ENCODE measurements around the gene LEPROT. TPM values are rescaled to one million over a fixed set of nuclear protein-coding genes. Genes with fewer than 3 reads are reported as not detected.

LEPROT gene
- total and polyA plus RNA-seq, 10 of the 15 experiments (the other 5 are each of a cell fraction or from before 2014, with no cell fraction given), result 14.9 to 38.1 (median 17.4) TPM

DNA sequence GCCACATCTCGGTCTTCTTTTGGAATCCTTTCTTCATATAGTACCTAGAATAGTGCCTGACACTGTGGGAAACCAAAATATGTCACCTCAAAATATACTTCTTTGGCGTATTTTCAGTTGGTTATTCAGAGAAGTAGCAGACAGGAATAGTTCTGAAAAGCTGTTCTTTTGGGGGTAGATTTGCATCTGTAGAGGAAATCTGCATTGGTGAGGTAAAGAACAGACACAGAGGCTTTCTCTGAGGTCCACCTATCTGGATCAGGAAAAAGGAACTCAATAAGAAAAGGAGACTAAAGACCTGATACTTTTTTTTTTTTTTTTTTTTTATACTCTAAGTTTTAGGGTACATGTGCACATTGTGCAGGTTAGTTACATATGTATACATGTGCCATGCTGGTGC lies 23.2 kb downstream of the LEPROT start (continued):
- TF ChIP-seq NR2F1 (conservative IDR thresholded peaks at IDR 0.05), result no peak
- no peak for TF ChIP-seq MEF2A (IDR thresholded peaks at IDR 0.05; ENCODE audit: insufficient read depth, low read depth, low read length)
- TF ChIP-seq HDGF (IDR thresholded peaks at IDR 0.05), result no peak

DNA sequence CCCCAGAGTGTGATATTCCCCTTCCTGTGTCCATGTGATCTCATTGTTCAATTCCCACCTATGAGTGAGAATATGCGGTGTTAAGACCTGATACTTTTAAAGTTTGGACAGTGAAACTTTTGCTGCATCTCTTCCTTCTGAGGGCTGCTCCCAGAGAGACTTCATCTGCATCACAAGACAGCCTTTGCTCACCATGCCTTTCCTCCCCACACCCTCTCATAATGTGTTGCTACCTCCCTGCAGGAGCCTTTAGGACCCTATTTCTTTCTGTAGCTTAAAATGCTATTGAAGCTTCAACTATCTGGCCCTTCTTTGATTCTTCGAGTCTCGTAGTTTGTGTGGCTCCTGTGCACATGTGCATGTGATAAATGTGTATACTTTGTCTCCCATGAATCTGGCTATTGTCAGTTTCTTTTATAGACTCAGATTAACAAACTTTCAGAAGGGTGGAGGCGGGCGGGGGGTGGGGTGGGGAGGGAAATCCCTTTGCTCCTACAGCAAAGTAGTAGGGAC lies 23.7 kb downstream of the LEPROT start:
- FAIRE-seq, result no peak
- Histone ChIP-seq H3K9me3 (replicated peaks; ENCODE audit: control insufficient read depth, insufficient read depth, low read length) (no peaks in the 10 kb centered on the region), H3K27me3 (replicated peaks in 1 of 2; ENCODE audit: control insufficient read depth in 2 of 2, insufficient read depth in 2 of 2, low read length in 1 of 2) (no peaks in the 10 kb centered on the region), H3K36me3 (ENCODE audit: control insufficient read depth in 2 of 2, insufficient read depth in 2 of 2, low read length in 1 of 2) (no peaks in the 10 kb centered on the region), H3K4me3 (no peak overlapping the region), H3K27ac (ENCODE audit: control insufficient read depth, insufficient read depth) (no peak overlapping the region), H3K9ac (ENCODE audit: control insufficient read depth, insufficient read depth, low read length) (no peak overlapping the region), H3K4me1 (ENCODE audit: control insufficient read depth, insufficient read depth, low read length) (no peaks in the 10 kb centered on the region), H3K79me2 (ENCODE audit: control insufficient read depth, insufficient read depth, low read length) (no peaks in the 10 kb centered on the region), H2AFZ (ENCODE audit: control insufficient read depth, low read depth, low read length) (no peak overlapping the region), H3K4me2 (ENCODE audit: control insufficient read depth, insufficient read depth) (no peak overlapping the region), H4K20me1 (ENCODE audit: control insufficient read depth, insufficient read depth) (no peaks in the 10 kb centered on the region)
- BruUV-seq (replicated peaks), result no TSS peak
- ChIA-PET SMC1A (ENCODE audit: uncharacterized antibody, unreplicated experiment) (no interaction called here), RAD21 (ENCODE audit: unreplicated experiment) (no interaction called here), POLR2A (no interaction called here), CTCF (interaction anchor here (1.8 kb wide), 1 partner anchor 15 kb away, joined by 5 read pairs; no protein-coding TSS in a partner anchor)
- WGBS (ENCODE audit: insufficient coverage, insufficient replicate concordance, low lambda C conversion rate, missing lambda C conversion rate), result 83% methylated on average over 5 of the region's 5 CpGs
- intact Hi-C loops (cut with micrococcal nuclease; ENCODE audit: unreplicated experiment), result no loop called here
- TF ChIP-seq, protein P1, sequence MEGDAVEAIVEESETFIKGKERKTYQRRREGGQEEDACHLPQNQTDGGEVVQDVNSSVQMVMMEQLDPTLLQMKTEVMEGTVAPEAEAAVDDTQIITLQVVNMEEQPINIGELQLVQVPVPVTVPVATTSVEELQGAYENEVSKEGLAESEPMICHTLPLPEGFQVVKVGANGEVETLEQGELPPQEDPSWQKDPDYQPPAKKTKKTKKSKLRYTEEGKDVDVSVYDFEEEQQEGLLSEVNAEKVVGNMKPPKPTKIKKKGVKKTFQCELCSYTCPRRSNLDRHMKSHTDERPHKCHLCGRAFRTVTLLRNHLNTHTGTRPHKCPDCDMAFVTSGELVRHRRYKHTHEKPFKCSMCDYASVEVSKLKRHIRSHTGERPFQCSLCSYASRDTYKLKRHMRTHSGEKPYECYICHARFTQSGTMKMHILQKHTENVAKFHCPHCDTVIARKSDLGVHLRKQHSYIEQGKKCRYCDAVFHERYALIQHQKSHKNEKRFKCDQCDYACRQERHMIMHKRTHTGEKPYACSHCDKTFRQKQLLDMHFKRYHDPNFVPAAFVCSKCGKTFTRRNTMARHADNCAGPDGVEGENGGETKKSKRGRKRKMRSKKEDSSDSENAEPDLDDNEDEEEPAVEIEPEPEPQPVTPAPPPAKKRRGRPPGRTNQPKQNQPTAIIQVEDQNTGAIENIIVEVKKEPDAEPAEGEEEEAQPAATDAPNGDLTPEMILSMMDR (IDR thresholded peaks at IDR 0.05 in 2 of 3, conservative IDR thresholded peaks at IDR 0.05 in 1 of 3; ENCODE audit: control insufficient read depth in 2 of 3, extremely low read depth in 1 of 3, insufficient read depth in 1 of 3, low read depth in 3 of 3, low read length in 3 of 3), result no peak
- TF ChIP-seq CREB1 (IDR thresholded peaks at IDR 0.05; ENCODE audit: low read depth) (no peak), JUNB (IDR thresholded peaks at IDR 0.05) (no peak), FOS (IDR thresholded peaks at IDR 0.05; ENCODE audit: borderline replicate concordance, extremely low read depth, insufficient read length) (no peak), STAT1 (conservative IDR thresholded peaks at IDR 0.05) (no peak)
- TF ChIP-seq, protein P2, sequence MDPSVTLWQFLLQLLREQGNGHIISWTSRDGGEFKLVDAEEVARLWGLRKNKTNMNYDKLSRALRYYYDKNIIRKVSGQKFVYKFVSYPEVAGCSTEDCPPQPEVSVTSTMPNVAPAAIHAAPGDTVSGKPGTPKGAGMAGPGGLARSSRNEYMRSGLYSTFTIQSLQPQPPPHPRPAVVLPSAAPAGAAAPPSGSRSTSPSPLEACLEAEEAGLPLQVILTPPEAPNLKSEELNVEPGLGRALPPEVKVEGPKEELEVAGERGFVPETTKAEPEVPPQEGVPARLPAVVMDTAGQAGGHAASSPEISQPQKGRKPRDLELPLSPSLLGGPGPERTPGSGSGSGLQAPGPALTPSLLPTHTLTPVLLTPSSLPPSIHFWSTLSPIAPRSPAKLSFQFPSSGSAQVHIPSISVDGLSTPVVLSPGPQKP (IDR thresholded peaks at IDR 0.05; ENCODE audit: low read depth, low read length), result no peak
- no peak for ATAC-seq
- in situ Hi-C loops (cut with MboI), result no loop called here
- no peak for DNase-seq (ENCODE audit: low read depth, low spot score)
